Measurements from ENCODE around the gene CPE. TPM values are rescaled to one million over a fixed set of nuclear protein-coding genes. Genes with fewer than 3 reads are reported as not detected.

CPE gene
- total RNA-seq, 1 donor from 2014 or later: 10.7 TPM

DNA sequence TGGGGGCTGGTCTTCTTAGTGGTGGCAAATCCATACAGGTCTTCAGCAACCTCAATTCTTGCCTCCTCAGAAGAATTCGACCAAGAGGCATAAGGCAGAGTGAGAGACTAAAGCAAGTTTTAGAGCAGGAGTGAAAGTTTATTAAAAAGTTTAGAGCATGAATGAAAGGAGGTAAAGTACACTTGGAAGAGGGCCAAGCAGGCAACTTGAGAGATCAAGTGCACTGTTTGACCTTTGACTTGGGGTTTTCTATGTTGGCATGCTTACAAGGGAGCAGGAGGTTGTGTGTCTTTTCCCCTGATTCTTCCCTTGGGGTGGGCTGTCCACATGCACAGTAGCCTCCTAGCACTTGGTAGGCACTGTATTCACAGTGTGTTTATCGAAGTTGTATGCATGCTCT lies 91.2 kb downstream of the CPE start:
- Histone ChIP-seq H3K4me3 (ENCODE audit: low read depth, low read length) (no peak overlapping the region), H3K36me3 (ENCODE audit: control insufficient read depth, insufficient read depth, low read length) (no peaks in the 10 kb centered on the region), H3K27me3 (ENCODE audit: control insufficient read depth, insufficient read depth, low read length) (no peaks in the 10 kb centered on the region)
- no peak for DNase-seq (ENCODE audit: low read depth)
- TF ChIP-seq, protein P1, sequence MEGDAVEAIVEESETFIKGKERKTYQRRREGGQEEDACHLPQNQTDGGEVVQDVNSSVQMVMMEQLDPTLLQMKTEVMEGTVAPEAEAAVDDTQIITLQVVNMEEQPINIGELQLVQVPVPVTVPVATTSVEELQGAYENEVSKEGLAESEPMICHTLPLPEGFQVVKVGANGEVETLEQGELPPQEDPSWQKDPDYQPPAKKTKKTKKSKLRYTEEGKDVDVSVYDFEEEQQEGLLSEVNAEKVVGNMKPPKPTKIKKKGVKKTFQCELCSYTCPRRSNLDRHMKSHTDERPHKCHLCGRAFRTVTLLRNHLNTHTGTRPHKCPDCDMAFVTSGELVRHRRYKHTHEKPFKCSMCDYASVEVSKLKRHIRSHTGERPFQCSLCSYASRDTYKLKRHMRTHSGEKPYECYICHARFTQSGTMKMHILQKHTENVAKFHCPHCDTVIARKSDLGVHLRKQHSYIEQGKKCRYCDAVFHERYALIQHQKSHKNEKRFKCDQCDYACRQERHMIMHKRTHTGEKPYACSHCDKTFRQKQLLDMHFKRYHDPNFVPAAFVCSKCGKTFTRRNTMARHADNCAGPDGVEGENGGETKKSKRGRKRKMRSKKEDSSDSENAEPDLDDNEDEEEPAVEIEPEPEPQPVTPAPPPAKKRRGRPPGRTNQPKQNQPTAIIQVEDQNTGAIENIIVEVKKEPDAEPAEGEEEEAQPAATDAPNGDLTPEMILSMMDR (IDR thresholded peaks at IDR 0.05; ENCODE audit: insufficient read depth, low read length, poor library complexity, severe bottlenecking): no peak

DNA sequence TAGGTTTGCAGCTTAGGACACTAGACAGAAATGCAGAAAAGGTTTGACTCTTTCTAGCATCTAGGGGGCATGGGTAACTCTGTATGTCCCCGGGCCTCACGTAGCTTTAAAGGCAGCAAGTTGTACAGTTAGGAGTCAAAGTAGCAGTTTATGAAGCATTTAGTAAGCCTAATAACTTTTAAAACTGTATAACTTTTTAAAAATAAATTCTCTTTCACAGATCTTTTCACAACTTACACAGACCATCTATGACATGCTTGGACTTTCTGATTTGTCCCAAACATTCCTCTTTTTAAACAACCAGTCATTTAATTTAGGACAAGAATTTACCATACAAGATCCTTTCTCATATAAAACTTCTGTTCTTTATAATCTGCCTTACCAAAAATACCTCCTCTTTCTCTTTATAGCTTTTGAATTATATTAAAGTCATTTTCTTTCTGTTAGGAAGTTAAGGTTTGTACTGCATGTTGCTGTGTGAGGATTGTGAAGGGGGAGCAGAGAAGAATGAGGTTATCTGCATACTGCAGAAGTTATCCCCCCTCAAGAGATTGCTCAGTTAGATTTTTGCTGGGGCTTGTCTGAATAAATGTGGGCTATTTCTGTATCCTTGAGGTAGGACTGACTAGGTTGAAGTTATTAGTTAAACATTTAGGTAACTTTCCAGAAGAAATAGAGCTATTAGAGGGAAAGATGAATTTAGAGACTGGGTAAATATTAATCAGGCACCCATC lies 94.3 kb downstream of the CPE start:
- no peaks in the 10 kb centered on the region for H3K36me3 ChIP-seq (ENCODE audit: control insufficient read depth, insufficient read depth, low read length)
- no peak overlapping the region for H3K4me3 ChIP-seq (ENCODE audit: low read depth, low read length)
- no peak for DNase-seq (ENCODE audit: low read depth)
- TF ChIP-seq, protein P1 (IDR thresholded peaks at IDR 0.05; ENCODE audit: insufficient read depth, low read length, poor library complexity, severe bottlenecking): no peak
- no peaks in the 10 kb centered on the region for H3K27me3 ChIP-seq (ENCODE audit: control insufficient read depth, insufficient read depth, low read length)

DNA sequence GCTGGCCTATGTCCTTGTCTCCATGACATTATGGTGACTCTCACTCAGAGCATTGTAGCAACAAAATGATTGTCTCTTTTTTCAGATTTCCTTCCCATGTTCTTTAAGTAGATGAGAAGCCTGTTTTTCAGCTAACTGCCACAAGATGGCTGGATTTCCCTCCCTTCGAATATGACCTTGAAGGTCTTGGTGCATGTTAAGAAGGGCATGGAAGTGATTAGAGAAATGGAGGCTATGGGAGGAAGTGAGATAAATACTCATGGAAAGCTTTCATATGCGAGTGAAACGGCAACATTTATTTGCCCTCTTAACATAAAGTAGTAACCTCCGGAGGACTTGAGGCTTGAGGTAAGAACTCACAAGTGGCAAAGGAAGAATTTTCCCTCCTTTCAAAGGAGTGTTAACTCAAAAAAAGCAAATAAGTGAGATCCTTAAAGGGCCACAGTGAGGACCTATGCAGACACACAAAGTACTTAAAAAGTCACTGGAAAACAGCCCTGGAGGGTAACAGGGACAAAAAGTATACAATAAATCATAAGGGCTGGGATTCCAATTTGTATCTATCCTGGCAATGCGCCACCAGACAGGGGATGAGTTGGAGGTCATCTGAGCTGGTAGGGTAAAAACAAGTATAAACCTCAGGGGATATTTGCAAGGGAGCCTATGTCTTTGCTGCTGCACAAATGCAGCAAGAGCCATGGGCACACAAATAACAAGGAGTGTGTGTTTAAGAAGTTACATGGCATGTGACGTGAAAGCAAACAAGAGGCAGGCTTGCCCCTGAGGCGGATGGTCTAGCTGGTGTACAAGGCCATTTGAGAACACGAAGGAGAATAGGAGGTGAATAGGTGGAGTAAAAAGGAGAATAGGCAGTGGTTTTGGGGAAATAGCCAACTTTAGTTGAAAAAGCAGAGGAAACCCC lies 96.2 kb downstream of the CPE start:
- TF ChIP-seq, protein P1 (IDR thresholded peaks at IDR 0.05; ENCODE audit: insufficient read depth, low read length, poor library complexity, severe bottlenecking): no peak
- DNase-seq (ENCODE audit: low read depth): no peak
- Histone ChIP-seq H3K4me3 (ENCODE audit: low read depth, low read length) (no peak overlapping the region), H3K27me3 (ENCODE audit: control insufficient read depth, insufficient read depth, low read length) (no peaks in the 10 kb centered on the region), H3K36me3 (ENCODE audit: control insufficient read depth, insufficient read depth, low read length) (no peaks in the 10 kb centered on the region)

DNA sequence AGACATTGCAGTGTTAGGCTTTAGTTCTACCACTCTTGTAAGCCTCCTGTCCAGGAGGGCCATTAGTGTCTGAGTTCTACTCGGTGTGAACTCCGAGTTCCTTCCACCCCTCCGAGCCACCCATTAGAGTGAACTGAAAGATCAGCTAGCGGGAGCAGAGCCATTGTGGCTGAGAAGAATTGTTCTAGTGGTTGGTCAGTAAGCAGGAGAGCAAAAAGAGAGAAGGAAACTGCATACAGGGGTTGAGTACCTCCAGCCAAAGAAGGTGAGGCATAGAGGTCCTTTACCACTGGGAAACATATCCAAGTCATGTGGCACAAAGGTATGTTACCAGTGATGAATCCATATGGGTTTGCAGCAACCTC lies 96.9 kb downstream of the CPE start:
- TF ChIP-seq, protein P1 (IDR thresholded peaks at IDR 0.05; ENCODE audit: insufficient read depth, low read length, poor library complexity, severe bottlenecking): no peak
- H3K4me3 ChIP-seq (ENCODE audit: low read depth, low read length): no peak overlapping the region
- no peaks in the 10 kb centered on the region for H3K27me3 ChIP-seq (ENCODE audit: control insufficient read depth, insufficient read depth, low read length)
- DNase-seq (ENCODE audit: low read depth): no peak
- H3K36me3 ChIP-seq (ENCODE audit: control insufficient read depth, insufficient read depth, low read length): no peaks in the 10 kb centered on the region

DNA sequence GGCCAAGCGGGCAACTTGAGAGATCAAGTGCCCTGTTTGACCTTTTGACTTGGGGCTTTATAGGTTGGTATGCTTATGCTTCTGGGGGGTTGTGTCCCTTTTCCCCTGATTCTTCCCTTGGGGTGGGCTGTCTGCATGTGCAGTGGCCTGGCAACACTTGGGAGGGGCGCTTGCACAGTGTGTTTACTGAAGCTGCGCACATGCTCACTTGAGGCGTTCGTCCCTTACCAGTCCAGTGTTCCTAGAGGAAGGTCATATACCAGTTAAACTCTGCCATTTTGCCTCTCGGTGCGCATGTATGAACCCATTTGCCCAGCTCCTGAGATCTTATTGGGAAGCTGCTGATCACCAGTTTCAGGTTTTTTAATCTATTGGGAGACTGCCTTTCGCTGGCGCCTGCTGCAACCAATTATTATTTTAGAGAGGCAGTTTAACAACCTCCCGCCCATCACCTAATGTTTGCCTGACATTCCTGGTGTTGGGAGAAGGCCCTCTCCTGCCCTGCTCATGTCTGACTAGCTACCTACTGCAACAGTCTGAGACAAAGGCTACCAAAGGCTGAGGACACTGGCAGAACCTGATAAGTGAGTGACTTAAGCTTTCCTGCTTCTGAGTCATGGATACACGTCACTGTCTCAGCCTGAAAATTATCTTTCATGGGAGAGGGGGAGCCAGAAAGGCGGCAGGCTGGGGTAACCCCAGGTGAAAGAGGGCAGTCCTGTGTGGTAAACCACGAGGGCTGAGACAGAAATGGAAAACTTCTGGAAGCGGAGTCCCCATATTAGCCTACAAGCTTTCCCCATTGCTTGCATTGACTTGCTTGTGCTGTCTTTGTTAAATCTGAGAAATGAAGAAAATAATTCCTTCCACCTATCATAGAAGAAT lies 97.6 kb downstream of the CPE start:
- H3K36me3 ChIP-seq (ENCODE audit: control insufficient read depth, insufficient read depth, low read length): no peaks in the 10 kb centered on the region
- DNase-seq (ENCODE audit: low read depth): peak; percentile 47
- no peaks in the 10 kb centered on the region for H3K27me3 ChIP-seq (ENCODE audit: control insufficient read depth, insufficient read depth, low read length)
- TF ChIP-seq, protein P1 (IDR thresholded peaks at IDR 0.05; ENCODE audit: insufficient read depth, low read length, poor library complexity, severe bottlenecking): no peak
- no peak overlapping the region for H3K4me3 ChIP-seq (ENCODE audit: low read depth, low read length)
